GM18508 (cell line): ENCODE data around the gene TFF2.

Source experiments
- ATAC-seq: cut with Tn5 transposase; IDR thresholded peaks from one replicate; pipeline ENCODE4 v1.9.1; 2021; ENCODE audit warnings: moderate number of reproducible peaks; ENCODE audit not compliant: insufficient read depth, unreplicated experiment

TFF2 gene

DNA sequence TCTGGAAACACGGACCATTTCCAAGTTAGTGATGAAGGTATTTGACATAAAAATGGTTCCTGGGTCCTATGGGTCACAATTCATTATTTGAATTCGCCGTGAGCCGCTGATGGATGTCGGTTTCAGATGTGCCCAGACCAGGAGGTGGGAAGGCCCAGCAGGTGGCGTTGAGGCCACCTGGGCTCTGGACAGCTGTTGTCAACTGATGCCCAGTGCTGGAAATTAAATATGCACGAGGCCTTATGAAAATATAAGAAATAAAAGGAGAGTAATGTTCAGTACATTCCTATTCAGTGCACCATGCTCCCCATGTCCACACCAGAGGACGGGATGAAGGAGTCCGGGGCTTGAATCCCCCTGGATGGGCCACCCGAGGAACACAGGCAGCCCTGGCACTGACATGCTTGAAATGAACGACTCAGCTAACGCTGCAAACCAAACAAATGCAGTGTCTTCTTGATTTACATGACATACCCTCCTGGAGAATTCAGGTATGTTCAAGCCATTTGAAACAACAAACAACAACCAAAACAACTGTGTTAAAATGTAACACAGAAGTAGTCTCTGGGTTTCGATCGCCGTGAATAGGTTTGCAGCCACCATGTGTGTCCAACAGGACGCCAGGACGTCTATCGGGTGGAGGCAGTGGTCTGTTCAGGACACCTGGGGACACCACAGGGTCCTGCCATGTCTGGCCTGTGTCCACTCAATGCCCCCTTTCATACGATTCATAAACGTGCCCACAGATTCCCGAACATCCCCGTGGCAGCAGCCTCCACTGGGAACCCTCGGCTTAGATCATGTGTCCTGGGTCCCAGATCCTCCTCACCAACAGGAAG lies 41.7 kb downstream of the TFF2 start:
- ATAC-seq, result no peak

DNA sequence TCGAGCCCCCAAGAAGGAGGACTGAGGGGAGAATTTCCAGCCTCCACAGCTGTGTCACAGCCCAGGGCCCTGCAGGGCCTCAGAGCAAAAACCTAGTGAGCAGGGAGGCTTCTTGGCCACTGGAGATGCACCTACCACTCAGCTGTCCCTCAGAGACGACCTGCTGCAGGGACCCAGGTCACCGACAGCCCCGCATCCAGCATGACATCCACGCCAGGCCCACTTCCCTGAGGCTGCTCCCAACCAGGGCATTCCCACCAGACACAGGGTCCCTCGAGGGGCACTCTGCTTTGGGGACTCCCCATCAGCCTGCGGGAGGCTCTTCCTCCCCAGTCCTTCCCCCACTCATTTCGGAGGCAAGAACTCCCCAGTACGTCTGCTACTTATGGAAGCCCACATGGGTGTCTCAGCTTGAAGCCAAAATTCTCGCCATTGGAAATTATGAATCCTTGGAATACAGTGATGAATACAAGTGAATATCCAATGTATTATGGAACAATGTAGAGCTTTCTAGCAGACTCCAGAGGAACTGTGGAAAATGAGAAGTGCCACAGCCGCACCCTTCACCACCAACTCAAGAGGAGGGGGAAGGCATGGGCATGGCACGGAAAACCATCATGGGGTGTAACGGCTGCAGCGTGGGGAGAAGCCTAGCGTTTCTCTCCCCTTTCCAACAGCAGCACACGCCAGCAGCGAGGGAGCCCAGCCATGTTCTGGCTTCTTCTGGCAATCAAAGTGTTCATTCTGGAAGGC lies 42.5 kb downstream of the TFF2 start:
- no peak for ATAC-seq

DNA sequence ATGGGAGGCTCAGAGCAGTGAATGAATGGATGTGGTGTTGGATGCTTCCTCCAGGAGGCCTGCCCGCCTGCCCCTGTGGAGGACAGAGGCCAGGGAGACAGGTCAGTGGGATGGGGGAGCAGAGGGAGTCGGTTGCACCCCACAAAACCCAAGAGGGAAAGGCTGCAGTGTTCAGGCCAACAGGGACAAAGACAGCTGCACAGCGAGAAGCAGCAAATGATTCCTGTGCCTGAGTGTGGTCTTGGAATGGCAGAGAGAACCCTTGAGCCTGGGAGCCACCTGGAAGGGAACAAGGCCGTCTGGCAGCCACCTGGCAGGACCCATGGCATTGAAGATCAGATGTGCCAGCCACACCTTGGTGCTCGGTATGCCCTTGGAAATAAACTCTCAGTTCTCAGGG lies 43.7 kb downstream of the TFF2 start:
- ATAC-seq, result no peak

DNA sequence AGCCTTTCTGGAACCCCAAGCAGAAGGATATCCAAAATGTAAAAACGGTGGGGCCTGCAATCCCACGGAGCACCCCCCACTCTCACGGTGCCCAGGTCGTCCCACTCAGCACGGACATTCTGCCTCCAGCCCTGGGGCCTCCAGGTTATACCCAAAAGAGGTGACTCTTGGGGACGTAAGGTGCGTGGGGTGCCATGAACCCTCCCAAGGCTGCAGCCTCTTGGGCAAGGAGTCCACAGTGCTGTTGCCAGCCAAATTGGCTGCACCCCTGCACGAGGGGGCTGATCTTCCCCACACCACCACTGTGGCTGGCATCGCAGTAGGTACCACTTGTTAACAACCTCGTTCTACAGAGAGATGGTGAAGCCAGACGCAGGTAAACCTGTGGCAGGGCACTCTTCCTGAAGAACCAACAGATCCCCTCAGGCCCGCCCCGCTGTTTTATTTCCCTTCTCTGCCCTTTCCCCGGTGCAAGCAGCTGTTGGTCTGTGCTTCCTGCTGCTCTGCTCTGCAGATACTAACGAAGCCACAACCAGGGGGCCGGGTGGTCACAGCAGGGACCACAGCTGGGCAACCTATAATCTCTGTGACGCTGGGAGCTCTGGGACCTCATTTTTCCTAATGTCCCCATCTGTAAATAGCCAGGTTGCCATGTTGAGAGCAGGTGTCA lies 44.3 kb downstream of the TFF2 start:
- ATAC-seq, result no peak

DNA sequence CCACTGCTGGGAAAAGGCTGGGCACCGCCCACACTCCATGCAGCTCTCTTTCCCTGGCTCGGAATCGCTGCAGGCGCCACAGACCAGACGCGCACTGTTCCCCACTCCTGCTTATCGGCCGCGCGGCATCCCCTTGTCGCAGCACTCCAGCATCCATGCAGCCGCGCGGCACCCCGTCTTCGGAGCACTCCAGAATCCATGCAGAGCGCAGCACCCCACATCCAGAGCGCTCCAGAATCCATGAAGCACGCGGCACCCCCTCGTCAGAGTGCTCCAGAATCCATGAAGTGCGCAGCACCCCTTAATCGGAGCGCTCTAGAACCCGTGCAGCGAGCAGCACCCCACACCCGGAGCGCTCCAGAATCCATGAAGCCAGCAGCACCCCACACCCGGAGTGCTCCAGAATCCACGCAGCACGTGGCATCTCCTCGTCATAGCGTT lies 45.1 kb downstream of the TFF2 start:
- ATAC-seq, result no peak

DNA sequence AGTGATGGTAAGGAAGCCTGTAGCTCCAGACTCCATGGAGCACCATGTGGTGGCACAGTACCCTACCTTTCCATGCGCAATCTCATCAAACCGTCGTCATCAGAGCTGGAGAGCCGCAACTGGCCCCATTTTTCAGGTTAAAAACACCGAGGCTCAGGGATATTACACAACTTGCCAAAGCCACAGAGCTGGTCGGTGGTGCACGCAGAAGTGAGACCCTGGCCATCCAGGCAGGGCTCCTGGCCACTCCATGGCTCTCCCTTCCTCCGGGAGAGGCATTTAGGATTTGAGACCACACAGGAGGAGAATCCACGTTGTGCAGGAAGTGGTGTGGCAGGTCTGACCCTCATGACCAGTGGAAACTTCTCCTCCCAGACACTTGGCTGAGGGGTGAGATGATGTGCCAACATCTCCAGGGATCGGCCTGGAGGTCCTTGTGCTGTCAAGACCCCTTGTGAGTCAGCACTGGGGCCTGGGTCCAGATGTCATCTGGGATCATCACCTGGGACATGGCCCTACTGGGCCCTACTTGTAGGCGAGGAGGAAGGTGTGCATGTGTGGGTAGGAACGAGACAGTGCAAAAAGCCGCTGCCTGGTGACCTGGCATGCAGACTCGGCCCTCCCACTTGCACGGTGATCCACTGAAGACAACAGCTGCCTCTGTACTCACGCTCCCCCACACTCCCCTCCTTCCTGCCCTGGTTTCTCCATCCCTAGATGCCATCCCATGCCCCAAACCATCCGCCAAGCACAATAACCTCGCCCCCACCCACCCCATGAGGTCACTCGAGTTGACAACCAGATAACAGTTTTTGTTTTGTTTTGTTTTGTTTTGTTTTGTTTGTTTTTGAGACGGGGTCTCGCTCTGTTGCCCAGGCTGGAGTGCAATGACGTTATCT lies 46.0 kb downstream of the TFF2 start:
- ATAC-seq, result no peak

DNA sequence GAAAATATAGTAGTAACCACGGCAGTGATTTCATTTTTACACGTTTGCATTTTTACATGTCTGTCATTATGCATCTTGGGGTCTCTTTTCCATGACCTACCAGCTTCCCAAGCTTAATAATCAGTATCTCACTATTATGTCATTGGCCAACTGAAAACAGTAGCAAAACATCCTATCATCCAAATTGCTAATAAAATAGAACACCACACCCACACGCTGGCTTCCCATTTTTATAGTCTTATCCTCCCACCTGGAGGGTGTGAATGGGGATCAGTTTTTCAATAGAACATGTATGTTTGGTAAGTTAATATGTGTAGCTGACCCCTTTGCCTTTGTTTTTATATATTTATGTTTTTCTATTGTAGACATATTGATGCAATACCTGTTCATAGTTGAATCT lies 47.4 kb downstream of the TFF2 start:
- no peak for ATAC-seq

DNA sequence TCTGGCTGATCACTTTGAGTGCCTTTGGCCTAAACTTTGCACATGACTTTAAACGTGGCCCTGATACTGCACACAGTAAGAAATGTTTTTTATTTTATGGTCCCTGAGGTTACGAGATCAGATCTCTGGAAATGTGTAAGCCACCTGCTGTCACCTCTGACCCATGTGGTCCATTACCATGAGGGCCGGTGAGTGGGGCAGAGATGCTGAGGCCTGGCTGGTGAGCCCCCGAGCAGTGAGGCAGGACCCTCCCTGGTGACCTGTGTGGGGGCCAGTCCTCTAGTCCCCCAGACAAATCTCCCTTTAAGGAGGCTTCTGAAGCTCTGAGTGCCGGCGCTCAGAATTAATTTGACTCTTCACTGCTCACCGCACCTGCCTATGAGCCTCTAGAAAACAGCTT lies 48.0 kb downstream of the TFF2 start:
- no peak for ATAC-seq

DNA sequence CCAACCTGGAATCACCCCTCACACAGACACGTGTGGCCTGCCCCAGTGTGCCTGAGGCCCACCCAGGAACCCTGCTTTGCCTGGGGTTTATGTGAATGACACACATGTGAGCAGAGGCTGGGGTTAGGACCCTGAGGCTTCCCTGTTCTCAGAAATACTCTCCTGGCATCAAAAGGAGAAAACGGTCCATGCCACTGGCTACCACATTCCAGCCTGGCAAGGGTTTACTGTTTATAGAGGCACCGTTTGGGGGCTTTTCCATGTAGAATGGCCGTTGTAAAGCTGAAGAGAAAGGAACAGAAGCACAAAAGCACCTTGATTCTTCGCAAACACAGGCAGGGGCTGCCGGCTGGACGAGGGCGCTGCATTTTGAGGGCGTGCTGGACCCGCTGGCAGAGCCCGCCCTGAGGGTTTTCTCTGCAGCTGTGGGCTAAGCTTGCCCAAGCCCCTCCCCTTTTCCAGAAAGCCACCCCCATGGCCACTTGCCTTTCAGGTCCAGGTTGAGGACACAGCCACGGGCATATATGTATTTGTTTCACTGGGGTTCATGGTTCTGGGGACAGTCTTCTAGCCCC lies 48.6 kb downstream of the TFF2 start:
- no peak for ATAC-seq

DNA sequence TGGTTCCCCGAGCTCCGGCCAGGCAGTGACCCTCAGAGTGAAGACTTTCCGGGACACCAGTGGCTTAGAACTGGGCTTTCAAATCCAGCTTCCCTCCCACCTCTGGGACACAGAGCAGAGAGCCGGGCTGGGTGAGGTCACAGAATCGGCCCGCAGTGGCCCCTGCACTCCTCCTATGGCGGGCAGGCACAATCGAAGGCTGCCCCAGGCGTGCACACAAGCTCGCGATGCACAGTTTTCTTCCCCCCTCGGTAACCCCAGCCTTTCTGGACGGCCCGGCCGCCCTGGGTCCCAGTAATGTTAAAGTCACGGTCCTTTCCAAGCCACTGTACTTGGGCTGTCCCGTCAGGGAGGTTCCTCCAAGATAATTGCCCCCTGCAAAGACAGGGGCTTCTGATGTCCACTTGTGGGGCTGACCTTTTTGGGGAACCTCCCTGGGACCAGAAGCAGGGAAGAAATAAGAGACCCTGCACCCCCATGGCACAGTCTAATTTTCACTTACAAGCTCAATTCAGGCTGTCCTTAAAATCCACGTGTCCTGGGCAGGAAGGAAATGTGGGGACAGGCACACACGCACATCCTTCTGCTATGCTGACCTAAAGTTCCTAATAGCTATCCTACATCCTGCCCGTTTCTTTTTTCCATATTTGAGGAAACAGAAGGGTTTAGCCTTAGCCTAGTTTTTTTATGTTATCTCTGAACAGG lies 49.3 kb downstream of the TFF2 start:
- ATAC-seq, result no peak

DNA sequence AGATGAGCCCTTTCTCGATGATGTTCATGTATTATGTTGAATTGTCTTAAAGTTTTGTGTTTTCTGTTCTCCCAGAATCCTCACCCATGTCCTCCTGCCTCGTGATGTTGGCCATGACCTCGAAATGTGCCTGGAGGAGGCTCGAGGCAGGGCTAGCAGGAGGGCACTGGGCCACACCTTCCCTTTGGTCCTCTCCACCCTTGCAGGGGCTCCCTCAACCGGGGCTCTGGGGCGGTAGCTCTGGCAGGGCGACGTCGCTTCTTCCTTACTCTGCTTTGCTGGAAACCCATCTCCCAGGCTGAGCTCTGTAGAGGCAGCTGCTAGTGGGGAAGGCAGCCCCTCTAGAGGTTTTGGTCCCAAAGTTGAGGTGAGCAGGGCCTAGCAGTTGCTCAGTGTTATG lies 49.8 kb downstream of the TFF2 start:
- ATAC-seq, result no peak

DNA sequence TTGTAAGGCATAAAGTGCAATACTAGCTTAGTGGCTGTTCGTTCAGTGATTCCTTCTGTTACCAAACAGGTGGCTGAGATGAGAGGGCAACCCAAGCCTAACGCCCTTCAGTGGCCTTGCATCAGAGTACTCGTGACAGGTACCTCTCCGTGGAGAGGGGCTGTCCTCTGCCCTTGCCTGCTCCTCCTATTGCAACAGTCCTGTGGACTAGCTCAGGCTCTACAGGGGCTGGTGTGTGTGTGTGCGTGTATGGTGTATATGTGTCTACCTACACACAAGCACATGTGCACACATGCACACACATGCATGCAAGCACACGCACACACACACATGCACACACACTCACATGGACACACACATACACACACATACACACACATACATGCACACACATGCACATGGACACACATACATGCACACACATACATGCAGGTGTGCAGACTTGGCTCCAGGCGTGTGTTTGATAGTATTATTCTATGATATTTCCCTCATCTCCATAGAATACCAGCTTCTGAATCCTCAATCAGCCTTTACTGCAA lies 50.7 kb downstream of the TFF2 start:
- no peak for ATAC-seq

DNA sequence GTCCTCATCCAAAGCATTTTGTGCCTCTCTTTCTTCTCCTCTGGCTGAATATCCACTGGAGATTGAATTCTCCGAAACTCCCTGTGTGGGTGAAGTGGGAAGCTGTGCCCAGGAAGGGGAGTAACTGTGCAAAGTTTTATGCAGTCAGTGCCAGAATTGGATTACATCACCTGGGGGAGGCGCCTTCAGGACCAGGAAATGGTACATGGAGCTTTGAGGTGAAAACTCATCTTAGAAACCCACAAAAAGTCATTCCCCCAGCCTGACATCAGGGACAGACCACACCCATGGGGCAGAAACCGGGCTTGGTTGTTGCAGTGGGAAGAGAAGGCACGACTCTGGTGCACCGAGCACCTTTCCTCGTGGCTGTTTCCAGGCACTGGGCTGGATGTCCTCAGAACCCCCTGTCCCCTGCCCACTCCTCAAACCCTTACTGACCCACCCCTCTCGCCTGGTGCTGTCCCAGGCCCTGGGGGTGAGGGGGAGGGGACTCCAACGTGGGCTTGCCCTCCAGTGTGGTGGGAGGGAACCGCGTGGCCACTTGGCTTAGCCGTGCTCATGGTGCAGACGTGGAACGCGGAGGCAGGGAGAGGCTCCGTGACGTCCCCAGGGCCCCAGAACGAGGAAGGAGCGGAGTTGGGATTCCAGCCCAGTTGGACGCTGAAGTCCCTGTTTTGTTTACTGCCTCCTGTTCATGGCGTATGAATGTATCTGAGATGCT lies 51.3 kb downstream of the TFF2 start:
- ATAC-seq, result no peak

DNA sequence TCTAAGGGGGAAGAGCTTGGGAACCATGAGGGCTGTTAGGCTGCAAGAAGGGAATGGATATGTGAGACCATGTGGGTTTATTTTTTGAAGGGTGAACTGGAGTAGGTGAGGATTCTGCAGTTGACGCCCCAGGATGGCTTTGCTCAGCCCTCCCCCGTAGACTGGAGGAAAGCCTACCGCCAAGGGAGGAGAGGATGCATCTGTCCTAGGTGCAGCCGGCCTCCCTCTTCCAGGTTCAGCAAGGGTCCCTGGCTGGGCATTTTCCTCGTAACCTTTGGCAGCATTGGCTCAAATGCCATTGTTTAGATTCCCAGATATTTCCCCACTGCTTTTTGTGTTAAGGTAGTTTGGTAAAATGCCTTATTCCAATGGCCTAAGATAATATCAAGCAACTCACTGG lies 52.1 kb downstream of the TFF2 start:
- ATAC-seq, result no peak

DNA sequence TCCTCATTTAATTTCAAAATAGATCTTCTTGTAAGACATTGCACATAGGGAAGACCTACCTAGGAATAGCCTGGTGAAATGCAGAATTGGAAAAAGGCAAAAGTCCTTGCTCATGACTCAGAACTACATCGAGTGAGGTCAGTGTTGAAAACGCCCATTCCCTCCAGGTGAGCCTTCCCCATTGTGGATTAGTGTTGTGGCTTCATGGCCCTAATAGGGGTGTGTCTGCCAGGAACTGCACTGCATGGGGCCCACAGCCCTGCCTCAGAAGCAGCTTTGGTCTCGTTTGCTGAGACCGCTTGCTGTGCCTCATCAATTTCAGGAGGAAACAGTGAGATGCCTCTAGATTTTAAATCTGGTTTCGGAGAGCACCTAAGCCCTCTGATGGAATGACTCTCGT lies 52.6 kb downstream of the TFF2 start:
- ATAC-seq, result no peak

DNA sequence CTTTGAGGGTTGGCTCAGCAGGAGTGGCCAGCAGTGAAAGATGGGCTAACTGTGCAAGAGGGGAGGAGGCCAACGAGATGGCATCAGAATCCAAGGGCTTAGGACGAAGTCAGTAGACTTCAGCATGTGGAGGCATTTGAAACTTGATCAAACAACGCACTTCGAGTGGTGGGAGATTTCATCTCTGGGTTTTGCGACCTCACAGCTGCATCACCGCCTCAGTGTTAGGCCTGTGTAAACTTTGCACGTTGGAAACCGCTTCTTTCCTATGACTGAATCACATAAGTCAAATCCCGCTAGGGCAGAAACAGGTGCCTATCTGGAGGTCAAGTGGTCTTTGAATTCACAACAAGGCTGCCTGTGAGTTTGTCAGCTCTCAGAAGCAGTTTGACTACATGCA lies 53.4 kb downstream of the TFF2 start:
- no peak for ATAC-seq

DNA sequence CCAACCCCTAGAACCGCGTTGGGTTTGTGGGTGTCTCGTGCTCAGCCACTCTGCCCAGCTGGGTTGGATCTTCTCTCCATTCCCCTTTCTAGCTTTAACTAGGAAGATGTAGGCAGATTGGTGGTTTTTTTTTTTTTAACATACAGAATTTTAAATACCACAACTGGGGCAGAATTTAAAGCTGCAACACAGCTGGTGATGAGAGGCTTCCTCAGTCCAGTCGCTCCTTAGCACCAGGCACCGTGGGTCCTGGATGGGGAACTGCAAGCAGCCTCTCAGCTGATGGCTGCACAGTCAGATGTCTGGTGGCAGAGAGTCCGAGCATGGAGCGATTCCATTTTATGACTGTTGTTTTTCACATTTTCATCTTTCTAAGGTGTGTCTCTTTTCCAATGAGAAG lies 54.3 kb downstream of the TFF2 start:
- ATAC-seq, result no peak
